GM18526 (cell line): ENCODE data around the gene STOML2.

ENCODE experiments used
- POLR2A ChIP-seq: IDR thresholded peaks from 3 replicates; pipeline ENCODE4 v1.6.1; 2011; ENCODE audit not compliant: insufficient read length; ENCODE audit errors: extremely low read depth

STOML2 gene

GRCh38 chr9:35102769-35103659 lies at the start of gene STOML2:
Gene STOML2, minus strand, starts transcription at chr9:35103131. Its CDS starts 37 bp downstream, at chr9:35103094.
- peak; percentile 84 for TF ChIP-seq POLR2A

- TF ChIP-seq POLR2A = no peak
Measured at GRCh38 chr9:35142037-35142436, 39.1 kb upstream of the STOML2 start.

- TF ChIP-seq POLR2A = no peak
Measured at GRCh38 chr9:35140093-35140492, 37.2 kb upstream of the STOML2 start.

GRCh38 chr9:35136866-35137265 lies 33.9 kb upstream of the STOML2 start:
- no peak for TF ChIP-seq POLR2A

GRCh38 chr9:35135988-35136387 lies 33.1 kb upstream of the STOML2 start:
- TF ChIP-seq POLR2A = no peak

GRCh38 chr9:35134920-35135319 lies 32.0 kb upstream of the STOML2 start:
- TF ChIP-seq POLR2A = no peak

- TF ChIP-seq POLR2A = no peak
Measured at GRCh38 chr9:35116898-35117551, 14.1 kb upstream of the STOML2 start.

- no peak for TF ChIP-seq POLR2A
Measured at GRCh38 chr9:35116539-35116897, 13.6 kb upstream of the STOML2 start.

GRCh38 chr9:35115680-35116538 lies 13.0 kb upstream of the STOML2 start, which contains the start of gene ATOSB:
Gene ATOSB, minus strand, starts transcription at chr9:35115862. Its CDS starts 7,588 bp downstream, at chr9:35108274.
- peak; percentile 37 for TF ChIP-seq POLR2A

- no peak for TF ChIP-seq POLR2A
Measured at GRCh38 chr9:35114840-35115628, 12.1 kb upstream of the STOML2 start.

GRCh38 chr9:35114113-35114839 lies 11.3 kb upstream of the STOML2 start:
- TF ChIP-seq POLR2A = no peak

- no peak for TF ChIP-seq POLR2A
Measured at GRCh38 chr9:35112257-35113020, 9.5 kb upstream of the STOML2 start.
